Hematopoietic multipotent progenitor cell treated with erythropoietin and hydrocortisone succinate and interleukin-3 and kit ligand, for 4 days (in vitro differentiated cells): ENCODE data around the gene SLMAP.
"Not testable (repeated sequence)": the region's sequence is repeated elsewhere in the genome, so short reads cannot be mapped to it uniquely, and the experiment has no call there.

Experiments
- DNase-seq: peaks from one replicate; pipeline ENCODE4 v3.0.0-alpha.2; 2015

Gene SLMAP

GRCh38 chr3:57832900-57833313 is 76.8 kb downstream of the SLMAP start:
- no peak for DNase-seq

GRCh38 chr3:57833763-57834162 is 77.7 kb downstream of the SLMAP start:
- DNase-seq = no peak

DNA sequence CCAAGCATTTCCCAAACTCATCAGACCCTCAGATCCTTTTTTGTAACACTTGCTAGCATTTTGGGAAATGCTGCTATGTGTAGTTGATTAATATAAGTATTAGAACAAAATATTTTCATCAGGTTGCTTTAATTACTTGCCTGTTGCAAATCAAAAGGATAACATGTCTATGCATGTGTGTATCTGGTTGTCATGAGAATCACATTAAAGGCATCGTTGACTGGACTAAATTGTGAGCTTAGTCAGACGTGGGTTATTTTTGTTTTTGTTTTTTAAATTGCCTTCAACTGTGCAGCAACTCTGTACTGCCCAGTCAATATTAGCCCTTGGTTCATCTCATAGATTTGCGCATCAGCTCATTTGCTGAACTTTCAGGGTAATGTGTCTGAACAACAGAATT is 81.6 kb downstream of the SLMAP start:
- no peak for DNase-seq

- no peak for DNase-seq
Observed at GRCh38 chr3:57838627-57839026, 82.5 kb downstream of the SLMAP start.

GRCh38 chr3:57840473-57840872 is 84.4 kb downstream of the SLMAP start:
- peak; percentile 49 for DNase-seq

- no peak for DNase-seq
Observed at GRCh38 chr3:57841818-57842217, 85.7 kb downstream of the SLMAP start.

DNA sequence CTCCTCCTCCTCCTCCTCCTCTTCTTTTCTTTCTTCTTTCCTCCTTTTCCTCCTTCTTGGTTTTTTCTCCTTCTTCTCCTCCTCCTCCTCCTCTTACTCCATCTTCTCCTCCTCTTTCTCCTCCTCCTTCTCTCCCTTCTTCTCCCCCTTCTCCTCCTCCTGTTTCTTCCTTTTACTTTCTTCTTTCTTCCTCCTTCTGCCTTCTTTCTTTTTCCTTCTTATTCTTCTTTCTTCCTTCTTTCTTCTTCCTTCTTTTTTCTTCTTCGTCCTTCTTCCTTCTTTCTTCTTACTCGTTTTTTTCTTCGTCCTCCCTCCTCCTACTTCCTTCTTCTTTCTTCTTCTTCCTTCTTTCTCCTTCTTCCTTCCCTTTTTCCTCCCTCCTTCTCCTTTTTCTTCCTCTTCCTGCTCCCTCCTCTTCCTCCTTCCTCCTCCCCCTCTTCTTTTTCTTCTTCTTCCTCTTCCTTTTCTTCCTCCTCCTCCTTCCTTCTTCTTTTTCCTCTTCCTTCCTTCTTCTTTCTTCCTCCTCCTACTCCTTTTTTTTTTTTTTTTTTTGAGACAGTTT is 92.1 kb downstream of the SLMAP start:
- no peak for DNase-seq

DNA sequence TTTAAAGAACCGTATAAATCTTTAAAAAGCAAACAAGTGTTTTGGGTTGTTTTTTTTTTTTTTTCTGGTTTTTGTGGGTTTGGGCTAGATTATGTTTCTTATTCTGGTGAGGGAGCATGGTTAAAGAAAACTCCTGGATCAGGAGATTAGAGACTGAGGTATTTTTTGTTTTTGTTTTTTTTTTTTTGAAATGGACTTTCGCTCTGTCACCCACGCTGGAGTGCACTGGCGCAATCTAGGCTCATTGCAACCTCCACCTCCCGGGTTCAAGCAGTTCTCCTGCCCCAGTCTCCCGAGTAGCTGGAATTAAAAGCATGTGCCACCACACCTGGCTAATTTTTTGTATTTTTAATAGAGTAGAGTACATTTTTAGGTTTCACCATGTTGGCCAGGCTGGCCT is 95.2 kb downstream of the SLMAP start:
- DNase-seq = no peak

DNA sequence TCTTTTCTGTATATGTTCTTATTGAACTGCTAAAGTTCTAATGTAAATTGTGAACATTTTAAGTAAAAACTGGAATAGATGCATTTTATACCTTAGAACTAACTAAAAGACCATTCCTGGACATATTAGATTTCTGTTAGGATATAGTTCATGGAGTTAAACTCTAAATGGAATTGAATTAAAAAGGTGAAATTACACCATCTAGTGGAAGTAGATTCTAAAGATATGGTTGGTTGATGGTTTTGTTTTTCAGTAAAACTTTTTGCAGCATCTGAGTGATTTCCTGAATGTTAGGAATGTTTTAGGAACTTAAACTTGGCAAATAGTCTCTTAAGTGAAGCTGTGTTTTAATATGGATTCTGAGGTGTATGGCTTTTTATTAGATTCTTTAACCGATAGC is 96.8 kb downstream of the SLMAP start:
- peak; percentile 33 for DNase-seq

DNA sequence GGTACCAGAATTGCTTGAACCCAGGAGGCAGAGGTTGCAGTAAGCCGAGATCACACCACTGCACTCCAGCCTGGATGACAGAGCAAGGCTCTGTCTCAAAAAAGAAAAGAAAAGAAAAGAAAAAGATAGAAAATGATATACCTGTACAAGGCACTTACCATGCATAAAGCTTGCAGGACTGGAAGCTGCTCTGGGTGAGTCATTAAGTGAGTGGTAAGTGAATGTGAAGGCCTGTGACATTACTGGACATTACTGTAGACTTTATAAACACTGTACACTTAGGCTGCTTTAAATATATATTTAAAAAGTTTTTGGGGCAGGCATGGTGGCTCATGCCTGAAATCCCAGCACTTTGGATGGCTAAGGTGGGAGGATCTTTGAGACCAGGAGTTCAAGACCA is 99.2 kb downstream of the SLMAP start:
- no peak for DNase-seq

GRCh38 chr3:57855943-57856342 is 99.8 kb downstream of the SLMAP start:
- peak; percentile 6 for DNase-seq

GRCh38 chr3:57856675-57857074 is 100.6 kb downstream of the SLMAP start:
- peak; percentile 56 for DNase-seq

- peak; percentile 12 for DNase-seq
Observed at GRCh38 chr3:57862894-57863293, 106.8 kb downstream of the SLMAP start.

GRCh38 chr3:57863380-57863779 is 107.3 kb downstream of the SLMAP start:
- no peak for DNase-seq

- DNase-seq = peak; percentile 58
Observed at GRCh38 chr3:57864853-57865252, 108.7 kb downstream of the SLMAP start.

DNA sequence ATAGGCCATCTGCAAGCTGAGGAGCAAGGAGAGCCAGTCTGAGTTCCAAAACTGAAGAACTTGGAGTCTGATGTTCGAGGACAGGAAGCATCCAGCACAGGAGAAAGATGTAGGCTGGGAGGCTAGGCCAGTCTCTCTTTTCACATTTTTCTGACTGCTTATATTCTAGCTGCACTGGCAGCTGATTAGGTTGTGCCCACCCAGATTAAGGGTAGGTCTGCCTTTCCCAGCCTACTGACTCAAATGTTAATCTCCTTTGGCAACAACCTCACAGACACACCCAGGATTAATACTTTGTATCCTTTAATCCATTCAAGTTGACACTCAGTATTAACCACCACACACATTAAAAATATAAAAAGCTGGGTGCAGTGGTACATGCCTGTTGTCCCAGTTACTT is 113.0 kb downstream of the SLMAP start:
- DNase-seq = not testable (repeated sequence)

DNA sequence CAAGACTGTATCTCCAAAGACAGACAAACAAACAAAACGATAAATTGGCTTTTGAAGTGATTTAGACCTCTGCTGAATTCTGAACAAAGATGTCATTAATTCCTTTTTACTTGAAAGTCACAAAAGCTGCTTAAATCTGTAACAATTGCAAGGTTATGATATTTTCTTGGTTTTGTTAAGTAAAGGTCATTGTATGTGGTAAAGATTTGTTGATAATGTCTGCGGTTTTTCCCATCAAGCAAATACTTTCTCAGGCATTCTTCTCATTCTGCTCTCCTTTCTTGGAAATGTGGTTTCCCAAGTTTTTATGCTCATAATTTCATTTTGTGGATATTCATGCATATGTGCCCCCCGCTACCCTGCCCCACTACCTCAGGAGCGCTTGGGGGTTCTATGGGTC is 116.5 kb downstream of the SLMAP start:
- DNase-seq = no peak

DNA sequence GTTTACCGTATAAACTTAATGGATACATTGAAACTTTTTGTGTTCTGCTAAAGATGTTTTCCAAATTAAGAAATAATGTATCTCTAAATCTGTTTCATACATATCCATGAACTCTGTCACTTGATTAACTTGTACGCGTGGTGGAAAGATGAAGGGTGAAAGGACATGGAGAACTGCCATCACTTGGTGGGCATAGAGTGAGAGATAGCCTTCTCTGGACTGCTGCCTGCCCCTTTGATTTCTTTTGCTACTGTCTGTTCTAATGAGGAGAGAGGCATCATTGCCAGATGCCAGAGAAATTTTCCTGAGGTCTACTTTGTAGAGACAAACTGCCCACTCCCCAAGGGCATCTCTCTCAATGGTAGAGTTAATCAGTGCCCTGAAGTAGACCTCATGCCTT is 120.5 kb downstream of the SLMAP start:
- no peak for DNase-seq

DNA sequence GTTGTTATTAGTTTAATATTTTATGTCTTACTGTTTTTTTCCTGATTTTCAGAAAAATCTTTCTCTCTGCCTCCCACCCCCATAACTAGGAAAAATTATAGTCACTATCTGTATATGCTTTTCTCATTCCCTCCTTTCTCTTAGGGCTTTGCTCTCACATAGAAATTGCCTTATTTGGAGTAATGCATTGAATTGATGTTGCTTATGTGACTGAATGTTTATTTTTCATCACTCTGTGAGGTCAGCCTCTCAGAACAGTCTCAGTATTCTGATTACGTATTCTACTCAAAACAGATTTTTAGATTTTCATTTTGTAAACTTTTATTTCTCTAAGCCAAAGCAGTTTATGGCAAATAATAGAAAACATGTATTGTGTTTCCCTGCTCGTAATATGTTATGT is 121.0 kb downstream of the SLMAP start:
- no peak for DNase-seq

DNA sequence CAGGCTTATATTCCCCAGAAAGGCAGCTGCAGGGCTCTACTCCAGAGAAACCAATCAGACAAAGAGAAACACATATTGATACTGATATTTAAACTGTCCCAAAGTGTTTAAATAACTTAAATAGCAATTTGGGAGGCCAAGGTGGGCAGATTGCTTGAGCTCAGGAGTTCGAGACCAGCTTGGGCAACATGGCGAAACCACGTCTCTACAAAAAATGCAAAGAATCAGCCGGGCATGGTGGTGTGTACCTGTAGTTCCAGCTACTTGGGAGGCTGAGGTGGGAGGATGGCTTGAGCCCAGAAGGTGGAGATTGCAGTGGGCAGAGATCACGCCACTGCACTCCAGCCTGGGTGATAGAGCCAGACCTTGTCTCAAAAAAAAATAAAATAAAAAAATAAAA is 128.3 kb downstream of the SLMAP start:
- not testable (repeated sequence) for DNase-seq

GRCh38 chr3:57889807-57890206 is 133.7 kb downstream of the SLMAP start:
- no peak for DNase-seq

- DNase-seq = no peak
Observed at GRCh38 chr3:57890874-57891273, 134.8 kb downstream of the SLMAP start.

DNA sequence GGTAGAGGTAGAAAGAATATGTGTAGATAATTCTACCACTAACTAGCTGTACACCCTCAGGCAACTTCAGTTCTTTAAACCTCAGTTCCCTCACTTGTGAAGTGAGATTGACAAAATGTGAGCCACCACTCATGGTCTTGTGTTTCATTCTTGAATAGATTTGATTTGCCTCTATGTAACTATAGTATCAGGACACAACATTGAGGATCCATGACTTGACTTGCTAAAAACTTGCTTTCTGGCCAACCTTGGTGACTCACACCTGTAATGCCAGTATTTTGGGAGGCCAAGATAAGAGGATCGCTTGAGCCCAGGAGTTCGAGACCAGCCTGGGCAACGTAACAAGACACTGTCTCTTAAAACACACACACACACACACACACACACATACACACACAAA is 136.3 kb downstream of the SLMAP start:
- peak; percentile 8 for DNase-seq

DNA sequence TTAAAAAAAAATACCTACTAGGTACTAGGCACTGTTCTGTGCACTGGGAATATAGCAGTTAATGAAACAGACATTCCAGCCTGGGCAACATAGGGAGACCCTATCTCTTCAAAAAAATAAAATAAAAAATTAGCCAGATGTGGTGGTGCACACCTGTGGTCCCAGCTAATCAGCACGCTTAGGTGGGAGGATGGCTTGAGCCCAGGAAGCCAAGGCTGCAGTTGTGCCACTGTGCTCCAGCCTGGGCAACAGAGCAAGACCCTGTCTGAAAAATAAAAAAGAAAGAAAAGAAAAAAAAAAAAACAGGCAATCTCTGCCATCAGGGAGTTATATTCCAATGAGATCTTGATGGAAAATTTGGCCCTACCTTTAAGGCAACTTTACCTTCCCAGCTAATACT is 137.0 kb downstream of the SLMAP start:
- no peak for DNase-seq

DNA sequence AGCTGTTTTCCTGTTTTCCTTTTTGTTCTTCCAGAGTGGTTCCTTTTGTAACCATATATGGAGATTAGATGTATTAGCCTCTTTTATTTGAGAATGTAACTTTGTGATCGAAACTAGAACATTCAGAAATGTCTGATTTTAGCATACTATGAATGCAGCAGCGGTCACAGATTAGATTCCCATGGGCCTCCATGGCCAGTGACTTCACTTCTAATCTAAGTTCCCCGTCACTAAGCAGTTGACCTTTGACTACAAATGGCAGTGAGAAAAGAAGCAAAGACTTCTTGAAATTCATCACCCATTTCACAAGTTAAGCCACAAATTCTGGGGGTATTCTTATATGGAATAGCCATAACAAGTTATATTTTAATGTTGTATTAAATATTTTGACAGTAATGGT is 137.6 kb downstream of the SLMAP start:
- DNase-seq = no peak

GRCh38 chr3:57896031-57896430 is 139.9 kb downstream of the SLMAP start:
- no peak for DNase-seq
